H1 (cell line): Measurements from ENCODE around the gene PXDN. TPM values are rescaled to one million over a fixed set of nuclear protein-coding genes. Genes with fewer than 3 reads are reported as not detected.

ENCODE experiments used
- CTCF ChIA-PET: fragments of 300-600 bp; sonication (Branson Sonifier 250); formaldehyde crosslinking; loops from one replicate; lab custom pipeline; 2021; ENCODE audit not compliant: partially characterized antibody; lab: Charles Lee
- POLR2A ChIA-PET: fragments of 300-600 bp; sonication (Branson Sonifier 250); formaldehyde crosslinking; loops from one replicate; lab custom pipeline; 2021; ENCODE audit warnings: inconsistent platforms; ENCODE audit not compliant: partially characterized antibody; lab: Charles Lee
- DNase-seq, 2 experiments: peaks; one replicate each; pipeline versions ENCODE4 v3.0.0 to v3.0.0-alpha.2; 2010 to 2022; ENCODE audit warnings: low spot score in 2 of 2, low read depth in 1 of 2, mixed read lengths in 1 of 2
- FAIRE-seq: peaks from 2 replicates; lab custom pipeline; 2011; peaks lifted over from hg19 to GRCh38; lab: Jason Lieb, UNC
- H2AFZ ChIP-seq: 2 replicates; pipeline ENCODE4 v1.8.1; 2012; ENCODE audit warnings: low read length, inconsistent platforms
- H2AK5ac ChIP-seq: 2 replicates; pipeline ENCODE4 v1.6.1; 2013; ENCODE audit warnings: low read depth, low read length
- H2BK120ac ChIP-seq: replicated peaks from 2 replicates; pipeline ENCODE3; 2013; ENCODE audit warnings: low read depth, low read length, inconsistent platforms
- H2BK12ac ChIP-seq: 2 replicates; pipeline ENCODE4 v1.6.1; 2013; ENCODE audit warnings: low read depth, low read length
- H2BK15ac ChIP-seq: 2 replicates; pipeline ENCODE4 v1.6.1; 2013; ENCODE audit warnings: low read length
- H2BK20ac ChIP-seq: 2 replicates; pipeline ENCODE4 v1.6.1; 2013; ENCODE audit warnings: low read length
- H2BK5ac ChIP-seq: 2 replicates; pipeline ENCODE4 v1.6.1; 2013; ENCODE audit warnings: low read depth, low read length
- H3K14ac ChIP-seq: 2 replicates; pipeline ENCODE4 v1.6.1; 2013; ENCODE audit warnings: inconsistent platforms; ENCODE audit not compliant: insufficient read length
- H3K18ac ChIP-seq: 2 replicates; pipeline ENCODE4 v1.6.1; 2013; ENCODE audit warnings: low read length; ENCODE audit errors: extremely low read depth
- H3K23ac ChIP-seq: 2 replicates; pipeline ENCODE4 v1.6.1; 2013; ENCODE audit warnings: inconsistent platforms; ENCODE audit not compliant: insufficient read length
- H3K23me2 ChIP-seq: 2 replicates; pipeline ENCODE4 v1.6.1; 2013; ENCODE audit warnings: low read depth, low read length
- H3K27ac ChIP-seq: 2 replicates; pipeline ENCODE4 v1.6.1; 2011; ENCODE audit warnings: low read depth, low read length, inconsistent platforms
- H3K27me3 ChIP-seq, 4 experiments: replicated peaks in 1 of 4; 1 replicate in 1 of 4; 2 replicates in 3 of 4; pipeline versions ENCODE4 v1.6.1 to v1.8.1; 2011 to 2013; ENCODE audit warnings: low read length in 3 of 4, mild to moderate bottlenecking in 3 of 4, inconsistent platforms in 2 of 4, mixed read lengths in 2 of 4, moderate library complexity in 1 of 4; ENCODE audit not compliant: control insufficient read depth in 3 of 4, insufficient read depth in 3 of 4; ENCODE audit errors: extremely low read depth in 1 of 4
- H3K36me3 ChIP-seq, 4 experiments: 2 replicates each; pipeline versions ENCODE4 v1.6.1 to v1.8.1; 2011 to 2013; ENCODE audit warnings: mild to moderate bottlenecking in 4 of 4, low read length in 3 of 4, moderate library complexity in 2 of 4, control low read depth in 1 of 4, inconsistent platforms in 1 of 4; ENCODE audit not compliant: insufficient read depth in 4 of 4, control insufficient read depth in 2 of 4
- H3K4ac ChIP-seq: replicated peaks from 2 replicates; pipeline ENCODE3; 2013; ENCODE audit warnings: low read length, low read depth, mixed read lengths, inconsistent platforms; ENCODE audit not compliant: insufficient read length
- H3K4me1 ChIP-seq, 4 experiments: replicated peaks in 1 of 4; 1 replicate in 1 of 4; 2 replicates in 3 of 4; pipeline versions ENCODE4 v1.6.1 to v1.8.1; 2011 to 2013; ENCODE audit warnings: low read length in 3 of 4, inconsistent platforms in 2 of 4, mixed read lengths in 1 of 4; ENCODE audit not compliant: insufficient read depth in 4 of 4, control insufficient read depth in 3 of 4
- H3K4me2 ChIP-seq, 2 experiments: 2 replicates each; pipeline versions ENCODE4 v1.6.1 to v1.8.1; 2011 to 2013; ENCODE audit warnings: low read depth in 2 of 2, low read length in 2 of 2, control low read depth in 1 of 2, inconsistent platforms in 1 of 2, mild to moderate bottlenecking in 1 of 2; ENCODE audit not compliant: insufficient read depth in 1 of 2
- H3K4me3 ChIP-seq, 4 experiments: fragments of 200-600, 300-600 bp in 1 of 4; sonication (generic), shearing (Covaris generic), sonication (Bioruptor Twin) in 1 of 4; 2 replicates each; pipeline versions ENCODE4 v1.5.1 to v1.8.1; 2011 to 2016; ENCODE audit warnings: low read length in 4 of 4, low read depth in 3 of 4, control low read depth in 2 of 4, inconsistent platforms in 2 of 4, mild to moderate bottlenecking in 2 of 4, mixed read lengths in 1 of 4, moderate library complexity in 1 of 4; ENCODE audit not compliant: insufficient read depth in 2 of 4; ENCODE audit errors: extremely low read depth in 1 of 4
- H3K56ac ChIP-seq: replicated peaks from 2 replicates; pipeline ENCODE3; 2013; ENCODE audit warnings: low read depth, mild to moderate bottlenecking, mixed read lengths, low read length, inconsistent platforms; ENCODE audit not compliant: insufficient read length
- H3K79me1 ChIP-seq: 2 replicates; pipeline ENCODE4 v1.6.1; 2013; ENCODE audit warnings: low read depth, low read length, control low read depth
- H3K79me2 ChIP-seq, 2 experiments: 2 replicates each; pipeline versions ENCODE4 v1.6.1 to v1.8.1; 2012 to 2013; ENCODE audit warnings: low read length in 2 of 2, mild to moderate bottlenecking in 2 of 2, inconsistent platforms in 1 of 2; ENCODE audit not compliant: insufficient read depth in 2 of 2, control insufficient read depth in 1 of 2
- H3K9ac ChIP-seq, 4 experiments: replicated peaks in 1 of 4; 1 replicate in 1 of 4; 2 replicates in 3 of 4; pipeline versions ENCODE4 v1.6.1 to v1.8.1; 2011 to 2013; ENCODE audit warnings: low read depth in 3 of 4, low read length in 3 of 4, control low read depth in 2 of 4, mild to moderate bottlenecking in 2 of 4, moderate library complexity in 2 of 4, inconsistent platforms in 1 of 4; ENCODE audit errors: extremely low read depth in 1 of 4
- H3K9me3 ChIP-seq, 2 experiments: 2 replicates each; pipeline versions ENCODE4 v1.6.1 to v1.8.1; 2012 to 2013; ENCODE audit warnings: mild to moderate bottlenecking in 2 of 2, moderate library complexity in 2 of 2, control low read depth in 1 of 2, inconsistent platforms in 1 of 2, low read depth in 1 of 2, low read length in 1 of 2, mixed read lengths in 1 of 2; ENCODE audit not compliant: insufficient read depth in 2 of 2
- H4K20me1 ChIP-seq, 2 experiments: replicated peaks in 1 of 2; 2 replicates each; pipeline versions ENCODE3 to v1.8.1; 2011 to 2013; ENCODE audit warnings: inconsistent platforms in 2 of 2, low read length in 2 of 2, mild to moderate bottlenecking in 1 of 2; ENCODE audit not compliant: insufficient read depth in 2 of 2, control insufficient read depth in 1 of 2
- H4K5ac ChIP-seq: 2 replicates; pipeline ENCODE4 v1.6.1; 2013; ENCODE audit warnings: low read length, low read depth, mixed read lengths, inconsistent platforms; ENCODE audit not compliant: insufficient read length
- H4K8ac ChIP-seq: 2 replicates; pipeline ENCODE4 v1.8.0; 2013; ENCODE audit warnings: mild to moderate bottlenecking, moderate library complexity, low read length, inconsistent platforms; ENCODE audit not compliant: insufficient read depth; ENCODE audit errors: extremely low read depth
- H4K91ac ChIP-seq: replicated peaks from 2 replicates; pipeline ENCODE3; 2013; ENCODE audit warnings: low read length, mixed read lengths, inconsistent platforms; ENCODE audit not compliant: insufficient read length
- ASH2L ChIP-seq: fragments of 200-600, 300-600 bp; sonication (generic); IDR thresholded peaks from one replicate; pipeline ENCODE4 v1.7.1; 2017; ENCODE audit warnings: low read length
- CEBPB ChIP-seq: IDR thresholded peaks from 2 replicates; pipeline ENCODE4 v1.6.1; 2012; ENCODE audit warnings: low read depth, low read length
- GABPA ChIP-seq: IDR thresholded peaks from 2 replicates; pipeline ENCODE4 v1.6.1; 2011; ENCODE audit warnings: mild to moderate bottlenecking, low read length, moderate library complexity, borderline replicate concordance; ENCODE audit not compliant: insufficient read depth
- JUN ChIP-seq: IDR thresholded peaks from 2 replicates; pipeline ENCODE4 v1.6.1; 2011; ENCODE audit warnings: low read depth, mild to moderate bottlenecking, improper control_type of control experiment, low read length
- POLR2A ChIP-seq, 2 experiments: IDR thresholded peaks; 1 replicate in 1 of 2; 2 replicates in 1 of 2; pipeline ENCODE4 v1.6.1; 2011; ENCODE audit warnings: low read depth in 2 of 2, low read length in 2 of 2, mild to moderate bottlenecking in 2 of 2; ENCODE audit errors: control extremely low read depth in 1 of 2
- SIN3A ChIP-seq, 2 experiments: IDR thresholded peaks in 1 of 2; conservative IDR thresholded peaks in 1 of 2; 2 replicates each; pipeline ENCODE4 v1.6.1; 2011 to 2012; ENCODE audit warnings: low read length in 2 of 2, improper control_type of control experiment in 1 of 2, low read depth in 1 of 2, mild to moderate bottlenecking in 1 of 2
- SIRT6 ChIP-seq: IDR thresholded peaks from one replicate; pipeline ENCODE4 v1.7.1; 2012; ENCODE audit warnings: low read length, inconsistent platforms
- SP4 ChIP-seq: IDR thresholded peaks from 2 replicates; pipeline ENCODE4 v1.6.1; 2012; ENCODE audit warnings: low read length, inconsistent platforms
- TAF1 ChIP-seq: IDR thresholded peaks from 2 replicates; pipeline ENCODE4 v1.6.1; 2011; ENCODE audit warnings: mild to moderate bottlenecking, low read depth, low read length
- WGBS, 2 experiments: shearing (Covaris generic) in 1 of 2; methylation state at CpG; one replicate each; pipeline versions ENCODE4 v1.1.6 to v1.1.7; 2013 to 2015; ENCODE audit warnings: low lambda C conversion rate in 2 of 2, mixed read lengths in 2 of 2, inconsistent platforms in 1 of 2, low coverage in 1 of 2, missing lambda C conversion rate in 1 of 2; ENCODE audit not compliant: insufficient replicate concordance in 2 of 2, insufficient coverage in 1 of 2, insufficient read length in 1 of 2; ENCODE audit errors: extremely low coverage in 1 of 2, missing lambda C conversion rate in 1 of 2; 5-methylcytosine and 5-hydroxymethylcytosine counted together
- polyA plus RNA-seq, 7 experiments: library from polyadenylated mRNA; depleted of rRNA in 3 of 7; stranded (reverse) in 5 of 7; unstranded in 2 of 7; fragments of >200 nt in 5 of 7; fragments of 200-250 nt in 2 of 7; gene quantifications; 1 replicate in 5 of 7; 2 replicates in 1 of 7; 4 replicates in 1 of 7; pipeline versions ENCODE4 v1.2.1 to v1.2.3, GENCODE V29; 2011 to 2013; ENCODE audit warnings: missing spikeins in 2 of 7, mixed read lengths in 2 of 7
- total RNA-seq: library from RNA; stranded (reverse); fragmentation: NEBNext Ultra II Directional; extraction: Animal tissue kit (Norgen Biotek cat#: 25700); gene quantifications from 2 replicates; pipeline ENCODE4 v1.2.1, GENCODE V29; 2021
- TF ChIP-seq, protein P1 (sequence below), 3 experiments: IDR thresholded peaks; 1 replicate in 2 of 3; 2 replicates in 1 of 3; pipeline versions ENCODE4 v1.5.1 to v1.6.1; 2011; ENCODE audit warnings: low read length in 3 of 3, mild to moderate bottlenecking in 3 of 3, inconsistent platforms in 2 of 3, low read depth in 1 of 3, moderate library complexity in 1 of 3; ENCODE audit not compliant: insufficient read depth in 1 of 3; ENCODE audit errors: control extremely low read depth in 1 of 3

PXDN gene
- total and polyA plus RNA-seq, 2 of the 8 experiments (the other 6 are each of a cell fraction or from before 2014, with no cell fraction given): 104 to 141 TPM

DNA sequence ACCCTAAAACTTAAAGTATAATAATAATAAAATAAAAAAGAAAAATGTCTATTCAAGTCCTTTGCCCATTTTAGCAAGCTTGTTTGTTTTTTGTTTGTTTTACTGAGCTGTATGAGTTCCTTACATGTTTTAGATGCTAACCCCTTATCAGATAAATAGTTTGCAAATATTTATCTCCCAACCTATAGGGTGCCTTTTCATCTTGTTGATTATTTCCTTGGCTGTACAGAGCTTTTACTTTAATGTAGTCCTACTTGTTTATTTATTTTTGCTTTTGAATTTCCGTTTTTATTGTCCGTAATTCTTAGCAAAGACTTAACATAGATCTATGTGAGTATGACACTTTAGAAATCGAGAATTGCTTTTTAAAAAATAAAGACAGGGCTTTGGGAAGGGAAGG, 17.8 kb downstream of the PXDN start:
- H2AFZ ChIP-seq: no peak overlapping the region
- TF ChIP-seq SIN3A (conservative IDR thresholded peaks at IDR 0.05 in 1 of 2, IDR thresholded peaks at IDR 0.05 in 1 of 2; ENCODE audit: low read depth in 1 of 2, low read length in 2 of 2) (no peak), POLR2A (IDR thresholded peaks at IDR 0.05; ENCODE audit: control extremely low read depth in 1 of 2, low read depth in 2 of 2, low read length in 2 of 2) (no peak), SP4 (no peak), SIRT6 (no peak), GABPA (no peak), JUN (no peak), ASH2L (no peak), TAF1 (no peak), CEBPB (no peak)
- TF ChIP-seq, protein P1, sequence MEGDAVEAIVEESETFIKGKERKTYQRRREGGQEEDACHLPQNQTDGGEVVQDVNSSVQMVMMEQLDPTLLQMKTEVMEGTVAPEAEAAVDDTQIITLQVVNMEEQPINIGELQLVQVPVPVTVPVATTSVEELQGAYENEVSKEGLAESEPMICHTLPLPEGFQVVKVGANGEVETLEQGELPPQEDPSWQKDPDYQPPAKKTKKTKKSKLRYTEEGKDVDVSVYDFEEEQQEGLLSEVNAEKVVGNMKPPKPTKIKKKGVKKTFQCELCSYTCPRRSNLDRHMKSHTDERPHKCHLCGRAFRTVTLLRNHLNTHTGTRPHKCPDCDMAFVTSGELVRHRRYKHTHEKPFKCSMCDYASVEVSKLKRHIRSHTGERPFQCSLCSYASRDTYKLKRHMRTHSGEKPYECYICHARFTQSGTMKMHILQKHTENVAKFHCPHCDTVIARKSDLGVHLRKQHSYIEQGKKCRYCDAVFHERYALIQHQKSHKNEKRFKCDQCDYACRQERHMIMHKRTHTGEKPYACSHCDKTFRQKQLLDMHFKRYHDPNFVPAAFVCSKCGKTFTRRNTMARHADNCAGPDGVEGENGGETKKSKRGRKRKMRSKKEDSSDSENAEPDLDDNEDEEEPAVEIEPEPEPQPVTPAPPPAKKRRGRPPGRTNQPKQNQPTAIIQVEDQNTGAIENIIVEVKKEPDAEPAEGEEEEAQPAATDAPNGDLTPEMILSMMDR (IDR thresholded peaks at IDR 0.05; ENCODE audit: control extremely low read depth in 1 of 3, insufficient read depth in 1 of 3, low read depth in 1 of 3, low read length in 3 of 3): no peak
- TF ChIP-seq, all 59 proteins: peak for 0
- no peak for DNase-seq
- Histone ChIP-seq H3K27ac (no peak overlapping the region), H3K4me2 (no peak overlapping the region), H3K4ac (no peak overlapping the region), H3K79me1 (peaks cover 26% of the 10 kb centered on the region), H3K56ac (no peak overlapping the region), H3K4me3 (no peak overlapping the region), H2BK15ac (no peak overlapping the region), H4K91ac (no peak overlapping the region), H3K23me2 (peaks cover 8% of the 10 kb centered on the region; the same call in 1 of the 2 replicates), H3K4me1 (peaks cover 8 to 27% (median 22%) of the 10 kb centered on the region in 4 experiments), H3K27me3 (no peaks in the 10 kb centered on the region), H3K9ac (no peak overlapping the region), H2BK20ac (no peak overlapping the region), H2BK120ac (no peak overlapping the region), H3K36me3 (no peaks in the 10 kb centered on the region), H2AK5ac (no peak overlapping the region), H3K18ac (no peak overlapping the region), H2BK5ac (no peak overlapping the region), H4K8ac (no peak overlapping the region), H2BK12ac (no peak overlapping the region), H3K23ac (no peak overlapping the region), H4K20me1 (peaks cover 12 to 26% of the 10 kb centered on the region in 2 experiments), H3K79me2 (peaks cover 21 to 76% of the 10 kb centered on the region in 2 experiments), H4K5ac (no peak overlapping the region), H3K9me3 (no peaks in the 10 kb centered on the region), H3K14ac (no peak overlapping the region)
- ChIA-PET CTCF (interaction anchor here (0.6 to 3.5 kb wide), 4 partner anchors 15 to 132 kb away, joined by 3 to 18 read pairs (median 4); no protein-coding TSS in a partner anchor), POLR2A (no interaction called here)
- 81% methylated on average over 3 of the region's 3 CpGs; no CpG with 5 or more reads in 1 of the 2 experiments for WGBS, 2 experiments
- no peak for FAIRE-seq
